ENCODE data around the gene CDH20.

GRCh38 chr18:61569176-61569892, 236.1 kb downstream of the CDH20 start:
- no peak for TF ChIP-seq POLR2A (IDR thresholded peaks at IDR 0.05)
- TF ChIP-seq CTCF (IDR thresholded peaks at IDR 0.05): no peak
- no peak for TF ChIP-seq EP300 (IDR thresholded peaks at IDR 0.05; ENCODE audit: low read depth)

Measured in transverse colon (tissue), 3 donors.